Measurements from ENCODE around the gene FOXC2.
A peak's percentile ranks its signal among the peaks of the same experiment; 100 is the strongest.

FOXC2 gene

GRCh38 chr16:86573646-86574508 lies 7.2 kb downstream of the FOXC2 start:
- DNase-seq (ENCODE audit: low spot score), result no peak

GRCh38 chr16:86574646-86575045 lies 8.0 kb downstream of the FOXC2 start:
- no peak for DNase-seq (ENCODE audit: low spot score)

GRCh38 chr16:86575095-86575685 lies 8.6 kb downstream of the FOXC2 start:
- no peak for DNase-seq (ENCODE audit: low spot score)

GRCh38 chr16:86575754-86576557 lies 9.3 kb downstream of the FOXC2 start:
- peak; percentile 84 for DNase-seq (ENCODE audit: low spot score)

GRCh38 chr16:86576591-86577313 lies 10.1 kb downstream of the FOXC2 start:
- no peak for DNase-seq (ENCODE audit: low spot score)

- DNase-seq (ENCODE audit: low spot score), result peak; percentile 33
Measured at GRCh38 chr16:86577314-86577971, 10.8 kb downstream of the FOXC2 start.

- DNase-seq (ENCODE audit: low spot score), result no peak
Measured at GRCh38 chr16:86578061-86578599, 11.5 kb downstream of the FOXC2 start, which contains the start of gene FOXL1. Gene FOXL1 (plus strand): TSS chr16:86578549. CDS start chr16:86578724, 175 bp downstream.

- DNase-seq (ENCODE audit: low spot score), result peak; percentile 49
Measured at GRCh38 chr16:86578611-86579267, 12.1 kb downstream of the FOXC2 start.

- DNase-seq (ENCODE audit: low spot score), result peak; percentile 30
Measured at GRCh38 chr16:86579268-86580062, 12.8 kb downstream of the FOXC2 start.

GRCh38 chr16:86580063-86580790 lies 13.6 kb downstream of the FOXC2 start:
- DNase-seq (ENCODE audit: low spot score), result no peak

GRCh38 chr16:86580791-86581170 lies 14.2 kb downstream of the FOXC2 start:
- no peak for DNase-seq (ENCODE audit: low spot score)

GRCh38 chr16:86581458-86581857 lies 14.8 kb downstream of the FOXC2 start:
- DNase-seq (ENCODE audit: low spot score), result no peak

GRCh38 chr16:86584071-86584685 lies 17.5 kb downstream of the FOXC2 start:
- no peak for DNase-seq (ENCODE audit: low spot score)

GRCh38 chr16:86584726-86585721 lies 18.4 kb downstream of the FOXC2 start:
- no peak for DNase-seq (ENCODE audit: low spot score)

GRCh38 chr16:86585821-86586611 lies 19.4 kb downstream of the FOXC2 start:
- DNase-seq (ENCODE audit: low spot score), result no peak

- DNase-seq (ENCODE audit: low spot score), result no peak
Measured at GRCh38 chr16:86587487-86587886, 20.9 kb downstream of the FOXC2 start.
